Neuronal stem cell (in vitro differentiated cells): ENCODE measurements around the gene ASTE1.
"Not testable (repeated sequence)": the region's sequence is repeated elsewhere in the genome, so short reads cannot be mapped to it uniquely, and the experiment has no call there.

ENCODE experiments used
- DNase-seq: peaks from one replicate; pipeline ENCODE4 v3.0.0-alpha.2; 2013; ENCODE audit warnings: low spot score
- H2AFZ ChIP-seq: one replicate; pipeline ENCODE4 v1.6.1; 2013; ENCODE audit warnings: mild to moderate bottlenecking, low read length, inconsistent platforms
- H2AK5ac ChIP-seq: 2 replicates; pipeline ENCODE4 v1.6.1; 2013; ENCODE audit warnings: low read depth, mild to moderate bottlenecking, inconsistent platforms, low read length, moderate library complexity, mixed read lengths
- H2BK120ac ChIP-seq: 2 replicates; pipeline ENCODE4 v1.6.1; 2013; ENCODE audit warnings: low read depth, mild to moderate bottlenecking, inconsistent platforms, low read length, moderate library complexity, mixed read lengths
- H2BK12ac ChIP-seq: one replicate; pipeline ENCODE4 v1.6.1; 2013; ENCODE audit warnings: low read length, inconsistent platforms
- H2BK15ac ChIP-seq: 2 replicates; pipeline ENCODE4 v1.6.1; 2013; ENCODE audit warnings: mild to moderate bottlenecking, low read length, inconsistent platforms, mixed read lengths
- H2BK5ac ChIP-seq: one replicate; pipeline ENCODE4 v1.6.1; 2013; ENCODE audit warnings: inconsistent platforms, mild to moderate bottlenecking, low read length, moderate library complexity
- H3K14ac ChIP-seq: one replicate; pipeline ENCODE4 v1.6.1; 2013; ENCODE audit warnings: low read length, inconsistent platforms
- H3K18ac ChIP-seq: 2 replicates; pipeline ENCODE4 v1.6.1; 2013; ENCODE audit warnings: low read length, inconsistent platforms
- H3K23ac ChIP-seq: 2 replicates; pipeline ENCODE4 v1.6.1; 2013; ENCODE audit warnings: low read depth, mild to moderate bottlenecking, mixed read lengths, low read length, inconsistent platforms; ENCODE audit not compliant: poor library complexity
- H3K27ac ChIP-seq: replicated peaks from 3 replicates; pipeline ENCODE4 v1.5.1; 2013; ENCODE audit warnings: low read length, inconsistent platforms
- H3K27me3 ChIP-seq, 3 experiments: 2 replicates each; pipeline ENCODE4 v1.6.1; 2013; ENCODE audit warnings: low read length in 3 of 3, mild to moderate bottlenecking in 2 of 3, inconsistent platforms in 1 of 3, low read depth in 1 of 3, mixed read lengths in 1 of 3, moderate library complexity in 1 of 3; ENCODE audit not compliant: control insufficient read depth in 3 of 3, insufficient read depth in 3 of 3
- H3K36me3 ChIP-seq, 2 donors: replicated peaks in 1 of 2; 2 replicates each; pipeline ENCODE4 v1.6.1; 2013; ENCODE audit warnings: low read length in 2 of 2; ENCODE audit not compliant: control insufficient read depth in 2 of 2, insufficient read depth in 2 of 2
- H3K4ac ChIP-seq: 2 replicates; pipeline ENCODE4 v1.6.1; 2013; ENCODE audit warnings: inconsistent platforms, mild to moderate bottlenecking, low read length, moderate library complexity
- H3K4me1 ChIP-seq, 2 donors: 1 replicate in 1 of 2; 2 replicates in 1 of 2; pipeline ENCODE4 v1.6.1; 2013; ENCODE audit warnings: low read length in 2 of 2, low read depth in 1 of 2; ENCODE audit not compliant: control insufficient read depth in 2 of 2, insufficient read depth in 1 of 2
- H3K4me2 ChIP-seq: one replicate; pipeline ENCODE4 v1.6.1; 2013; ENCODE audit warnings: mild to moderate bottlenecking, low read length, inconsistent platforms; ENCODE audit not compliant: insufficient read depth, poor library complexity, severe bottlenecking
- H3K4me3 ChIP-seq, 2 donors: 2 replicates each; pipeline ENCODE4 v1.5.1; 2013; ENCODE audit warnings: low read length in 2 of 2, mild to moderate bottlenecking in 2 of 2, inconsistent platforms in 1 of 2, moderate library complexity in 1 of 2
- H3K79me1 ChIP-seq: one replicate; pipeline ENCODE4 v1.6.1; 2013; ENCODE audit warnings: low read depth, mild to moderate bottlenecking, inconsistent platforms, low read length, moderate library complexity
- H3K9ac ChIP-seq: one replicate; pipeline ENCODE4 v1.6.1; 2013; ENCODE audit warnings: mild to moderate bottlenecking, low read depth, low read length, inconsistent platforms; ENCODE audit not compliant: poor library complexity
- H3K9me3 ChIP-seq, 2 donors: replicated peaks in 1 of 2; 2 replicates each; pipeline versions ENCODE3 to v1.6.1; 2013; ENCODE audit warnings: low read length in 2 of 2, mild to moderate bottlenecking in 2 of 2, inconsistent platforms in 1 of 2, low read depth in 1 of 2, mixed read lengths in 1 of 2, moderate library complexity in 1 of 2; ENCODE audit not compliant: control insufficient read depth in 2 of 2, insufficient read depth in 1 of 2
- H4K8ac ChIP-seq: one replicate; pipeline ENCODE4 v1.6.1; 2013; ENCODE audit warnings: low read depth, mild to moderate bottlenecking, inconsistent platforms, low read length, moderate library complexity
- H4K91ac ChIP-seq: one replicate; pipeline ENCODE4 v1.6.1; 2013; ENCODE audit warnings: low read length, low read depth, mild to moderate bottlenecking, inconsistent platforms; ENCODE audit not compliant: poor library complexity
- WGBS, 2 donors: extraction: QIAGEN DNeasy Blood & Tissue Kit; methylation state at CpG; one replicate each; pipeline ENCODE4 v1.1.7; 2013; ENCODE audit warnings: missing lambda C conversion rate in 2 of 2, mixed read lengths in 1 of 2; ENCODE audit not compliant: insufficient read length in 2 of 2, insufficient replicate concordance in 1 of 2; ENCODE audit errors: extremely low coverage in 2 of 2; 5-methylcytosine and 5-hydroxymethylcytosine counted together

The ASTE1 gene

DNA sequence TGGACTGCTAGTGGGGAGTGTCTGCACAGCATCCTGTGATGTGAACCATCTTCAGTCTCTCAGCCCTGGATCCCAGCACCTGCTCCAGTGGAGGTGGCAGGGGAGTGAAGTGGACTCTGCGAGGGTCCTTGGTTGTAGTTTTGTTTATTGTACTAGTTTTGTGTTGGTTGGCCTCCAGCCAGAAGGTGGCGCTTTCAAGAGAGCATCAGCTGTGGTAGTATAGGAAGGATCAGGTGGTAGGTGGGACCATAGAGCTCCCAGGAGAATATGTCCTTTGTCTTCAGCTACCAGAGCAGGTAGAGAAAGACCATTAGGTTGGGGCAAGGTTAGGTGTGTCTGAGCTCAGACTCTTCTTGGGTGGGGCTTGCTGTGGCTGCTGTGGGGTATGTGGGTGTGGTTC, 21.0 kb upstream of the ASTE1 start:
- Histone ChIP-seq H3K14ac (no peak overlapping the region), H3K4me1 (peaks cover 0 to 6% of the 10 kb centered on the region in 2 donors), H4K8ac (no peak overlapping the region), H4K91ac (no peak overlapping the region), H3K4me3 (no peak overlapping the region), H2AK5ac (no peak overlapping the region), H2BK120ac (no peak overlapping the region), H2BK15ac (no peak overlapping the region), H3K9ac (no peak overlapping the region), H3K79me1 (no peaks in the 10 kb centered on the region), H2BK5ac (no peak overlapping the region), H3K27me3 (no peaks in the 10 kb centered on the region), H3K4ac (no peak overlapping the region), H3K18ac (no peak overlapping the region), H3K4me2 (no peak overlapping the region), H3K27ac (no peak overlapping the region), H3K9me3 (no peaks in the 10 kb centered on the region), H2AFZ (no peak overlapping the region), H3K23ac (no peak overlapping the region), H3K36me3 (no peaks in the 10 kb centered on the region), H2BK12ac (no peak overlapping the region)
- WGBS, 2 donors = no CpG with 5 or more reads among the region's 2 CpGs
- no peak for DNase-seq

DNA sequence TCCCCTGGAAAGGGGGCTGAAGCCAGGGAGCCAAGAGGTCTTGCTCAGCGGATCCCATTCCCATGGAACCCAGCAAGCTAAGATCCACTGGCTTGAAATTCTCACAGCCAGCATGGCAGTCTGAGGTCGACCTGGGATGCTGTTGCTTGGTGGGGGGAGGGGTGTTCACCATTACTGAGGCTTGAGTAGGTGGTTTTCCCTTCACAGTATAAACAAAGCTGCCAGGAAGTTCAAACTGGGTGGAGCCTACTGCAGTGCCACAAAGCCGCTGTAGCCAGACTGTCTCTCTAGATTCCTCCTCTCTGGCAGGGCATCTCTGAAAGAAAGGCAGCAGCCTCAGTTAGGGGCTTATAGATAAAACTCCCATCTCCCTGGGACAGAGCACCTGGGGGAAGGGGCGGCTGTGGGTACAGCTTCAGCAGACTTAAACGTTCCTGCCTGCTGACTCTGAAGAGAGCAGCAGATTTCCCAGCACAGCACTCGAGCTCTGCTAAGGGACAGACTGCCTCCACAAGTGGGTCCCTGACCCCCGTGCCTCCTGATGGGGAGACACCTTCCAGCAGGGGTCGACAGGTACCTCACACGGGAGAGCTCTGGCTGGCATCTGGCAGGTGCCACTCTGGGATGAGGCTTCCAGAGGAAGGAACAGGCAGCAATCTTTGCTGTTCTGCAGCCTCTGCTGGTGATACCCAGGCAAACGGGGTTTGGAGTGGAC, 15.8 kb upstream of the ASTE1 start:
- not testable (repeated sequence) for H3K27me3 ChIP-seq, H3K4me1 ChIP-seq, H3K14ac ChIP-seq, H3K18ac ChIP-seq, DNase-seq, H2BK120ac ChIP-seq, H2AK5ac ChIP-seq, H3K4ac ChIP-seq, H2BK5ac ChIP-seq, H4K8ac ChIP-seq, H4K91ac ChIP-seq, H3K23ac ChIP-seq, H3K9me3 ChIP-seq, H3K4me2 ChIP-seq, H3K9ac ChIP-seq, H3K27ac ChIP-seq, H3K79me1 ChIP-seq, H3K36me3 ChIP-seq, H2BK15ac ChIP-seq, H3K4me3 ChIP-seq, H2BK12ac ChIP-seq
- no CpG with 5 or more reads among the region's 10 CpGs for WGBS, 2 donors
- peak overlapping the region; percentile 76 for H2AFZ ChIP-seq

DNA sequence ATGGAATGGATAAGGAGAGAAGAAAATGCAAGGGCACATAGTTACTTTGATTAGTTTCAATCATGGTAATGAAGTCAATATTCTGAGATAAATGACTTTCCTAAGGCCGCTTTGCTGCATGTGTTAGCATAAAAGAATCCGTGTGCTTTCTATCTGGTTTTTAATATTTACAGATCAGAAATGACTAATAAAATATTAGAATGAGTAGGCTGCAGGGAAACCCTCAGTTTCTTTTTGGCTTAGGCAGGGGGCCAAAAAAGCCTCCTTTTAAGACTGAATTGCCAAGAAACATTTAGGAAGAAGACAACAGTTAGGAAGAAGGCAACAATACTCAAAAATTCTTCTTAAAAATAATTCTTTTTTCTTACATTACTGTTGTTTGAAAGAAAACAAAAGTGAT, 11.7 kb upstream of the ASTE1 start:
- Histone ChIP-seq H4K91ac (no peak overlapping the region), H3K4me2 (no peak overlapping the region), H2BK15ac (no peak overlapping the region), H3K79me1 (no peaks in the 10 kb centered on the region), H3K27me3 (no peaks in the 10 kb centered on the region), H3K27ac (no peak overlapping the region), H3K4ac (no peak overlapping the region), H3K18ac (no peak overlapping the region), H3K23ac (no peak overlapping the region), H3K36me3 (no peaks in the 10 kb centered on the region), H4K8ac (no peak overlapping the region), H2BK120ac (no peak overlapping the region), H2AFZ (no peak overlapping the region), H3K9me3 (no peaks in the 10 kb centered on the region), H2BK5ac (no peak overlapping the region), H3K4me1 (peaks cover 0 to 2% of the 10 kb centered on the region in 2 donors), H3K14ac (no peak overlapping the region), H2AK5ac (no peak overlapping the region), H3K9ac (no peak overlapping the region), H2BK12ac (no peak overlapping the region), H3K4me3 (no peak overlapping the region)
- WGBS, 2 donors = no CpG with 5 or more reads among the region's 2 CpGs
- DNase-seq = no peak

DNA sequence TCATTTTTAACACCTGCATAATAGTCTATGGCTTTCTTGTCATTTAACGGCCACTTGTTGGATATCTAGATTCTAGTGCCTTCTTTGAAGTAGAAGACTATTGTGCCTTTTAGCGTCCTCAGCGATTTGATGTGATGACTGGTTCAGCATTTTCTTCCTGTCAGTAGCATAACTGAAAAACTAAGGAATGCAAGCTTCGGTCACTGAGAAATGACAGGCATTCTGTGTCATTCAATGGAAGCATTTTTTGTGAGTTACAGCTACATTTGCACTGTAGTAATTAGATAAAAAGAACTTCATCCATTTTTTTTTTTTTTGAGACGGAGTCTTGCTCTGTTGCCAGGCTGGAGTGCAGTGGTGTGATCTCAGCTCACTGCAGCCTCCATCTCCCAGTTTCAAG, 10.4 kb upstream of the ASTE1 start:
- Histone ChIP-seq H3K4ac (no peak overlapping the region), H3K14ac (no peak overlapping the region), H2BK5ac (no peak overlapping the region), H3K4me3 (no peak overlapping the region), H3K18ac (no peak overlapping the region), H3K9ac (no peak overlapping the region), H3K4me2 (no peak overlapping the region), H2AK5ac (no peak overlapping the region), H3K27me3 (no peaks in the 10 kb centered on the region), H2AFZ (no peak overlapping the region), H4K91ac (no peak overlapping the region), H4K8ac (no peak overlapping the region), H3K27ac (no peak overlapping the region), H2BK12ac (no peak overlapping the region), H2BK15ac (no peak overlapping the region), H2BK120ac (no peak overlapping the region), H3K23ac (no peak overlapping the region), H3K36me3 (no peaks in the 10 kb centered on the region), H3K79me1 (no peaks in the 10 kb centered on the region), H3K9me3 (no peaks in the 10 kb centered on the region), H3K4me1 (peaks cover 0 to 2% of the 10 kb centered on the region in 2 donors)
- no CpG with 5 or more reads among the region's 5 CpGs for WGBS, 2 donors
- DNase-seq = no peak
